HG02623 (cell line): Measurements from ENCODE around the gene KCNJ8.

ENCODE experiments used
- ATAC-seq: cut with Tn5 transposase; IDR thresholded peaks from one replicate; pipeline ENCODE4 v1.9.1; 2021; ENCODE audit warnings: moderate library complexity; ENCODE audit not compliant: unreplicated experiment

KCNJ8 gene

DNA sequence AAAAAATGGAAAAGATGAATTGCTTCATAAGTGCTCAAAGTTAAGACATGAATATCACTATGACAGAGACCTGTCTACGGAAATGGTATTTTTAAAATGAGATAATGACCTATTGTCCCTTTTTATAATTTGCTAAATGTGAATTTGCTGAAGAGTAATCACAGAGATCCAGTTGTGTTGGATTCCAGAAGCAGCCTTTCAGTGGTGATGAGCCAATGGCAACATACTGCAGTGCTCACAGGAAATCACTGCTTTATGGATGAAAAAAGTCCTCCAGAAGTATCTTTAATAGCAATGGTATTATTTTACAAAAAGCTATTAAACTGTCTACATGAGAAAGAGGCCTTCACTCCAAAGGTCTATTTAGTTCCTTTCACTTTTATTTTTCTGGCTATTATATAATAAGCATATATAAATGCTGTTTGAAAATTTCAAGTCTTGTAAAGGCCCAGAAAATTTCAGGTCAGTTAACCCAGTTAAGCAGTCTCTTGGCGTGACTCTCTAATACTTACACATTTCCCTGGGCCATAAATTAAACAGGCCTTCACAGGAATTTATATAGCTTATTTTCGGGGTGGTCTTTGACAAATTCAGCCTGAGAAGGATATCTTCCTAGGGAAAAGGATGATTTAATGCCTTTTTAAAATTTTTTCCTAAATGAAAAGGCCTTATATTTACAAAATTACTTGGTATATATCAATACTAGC, 55.4 kb downstream of the KCNJ8 start:
- no peak for ATAC-seq

DNA sequence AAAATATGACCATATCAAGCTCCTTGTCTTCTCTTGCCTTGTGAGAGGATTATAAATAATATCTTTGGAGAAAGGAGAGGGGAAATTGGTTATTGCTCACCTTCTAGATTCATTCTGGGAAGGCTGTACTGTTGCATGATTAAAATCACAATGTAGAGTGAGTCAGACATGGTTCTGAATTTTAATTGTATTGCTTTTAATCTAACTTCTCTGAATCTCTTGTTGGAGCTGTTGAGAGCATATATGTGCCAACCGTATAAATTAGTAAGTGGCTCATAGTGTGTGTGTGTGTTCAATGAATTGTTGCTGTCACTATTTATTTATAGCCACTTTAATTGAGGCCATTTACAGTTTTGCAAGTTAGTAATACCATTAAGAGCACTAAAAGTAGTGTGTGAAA, 56.1 kb downstream of the KCNJ8 start:
- ATAC-seq: no peak

- ATAC-seq: no peak
Observed at GRCh38 chr12:21717767-21718166, 56.7 kb downstream of the KCNJ8 start.

GRCh38 chr12:21715386-21715785, 59.1 kb downstream of the KCNJ8 start:
- no peak for ATAC-seq
